PC-9 (cell line): ENCODE measurements around the gene GOLPH3L. TPM values are rescaled to one million over a fixed set of nuclear protein-coding genes. Genes with fewer than 3 reads are reported as not detected.
"Not testable (repeated sequence)": the region's sequence is repeated elsewhere in the genome, so short reads cannot be mapped to it uniquely, and the experiment has no call there.

Experiments used
- BruUV-seq: library from RNA; stranded (reverse); fragments of 400-500 nt; replicated peaks from 2 replicates; lab custom pipeline; 2021; lab: Mats Ljungman, UMichigan
- CTCF ChIA-PET: fragments of 300-600 bp; sonication (Branson Sonifier 250); formaldehyde crosslinking; loops from one replicate; lab custom pipeline; 2022; ENCODE audit warnings: antibody characterized with exemption; lab: Charles Lee
- POLR2A ChIA-PET: fragments of 300-600 bp; sonication (Branson Sonifier 250); formaldehyde crosslinking; loops from one replicate; lab custom pipeline; 2022; ENCODE audit warnings: antibody characterized with exemption; ENCODE audit not compliant: unreplicated experiment; lab: Charles Lee
- DNase-seq, 2 experiments: peaks; one replicate each; pipeline versions ENCODE4 v3.0.0 to v3.0.0-alpha.2; 2015 to 2022; ENCODE audit warnings: mixed read lengths in 1 of 2
- H2AFZ ChIP-seq: fragments of 200-600 bp; sonication (generic); 2 replicates; pipeline ENCODE4 v1.8.1; 2017; ENCODE audit warnings: antibody characterized with exemption
- H3F3A ChIP-seq: fragments of 200-600 bp; sonication (generic); 2 replicates; pipeline ENCODE4 v1.8.1; 2017; ENCODE audit warnings: antibody characterized with exemption, mild to moderate bottlenecking, low read depth; ENCODE audit not compliant: insufficient read depth
- H3K27ac ChIP-seq: fragments of 200-600 bp; sonication (generic); 2 replicates; pipeline ENCODE4 v1.6.1; 2016; ENCODE audit warnings: mixed run types
- H3K27me3 ChIP-seq: fragments of 200-600 bp; sonication (generic); 2 replicates; pipeline ENCODE4 v1.6.1; 2016; ENCODE audit warnings: low read depth, mixed run types; ENCODE audit not compliant: insufficient read depth
- H3K36me3 ChIP-seq: fragments of 200-600 bp; sonication (generic); 2 replicates; pipeline ENCODE4 v1.6.1; 2016; ENCODE audit warnings: low read depth, mixed run types
- H3K4me1 ChIP-seq: fragments of 200-600 bp; sonication (generic); replicated peaks from 2 replicates; pipeline ENCODE4 v1.6.1; 2016; ENCODE audit warnings: mixed run types; ENCODE audit not compliant: insufficient read depth
- H3K4me2 ChIP-seq: fragments of 200-600 bp; sonication (generic); 2 replicates; pipeline ENCODE4 v1.6.1; 2017; ENCODE audit warnings: mixed run types
- H3K4me3 ChIP-seq: fragments of 200-600 bp; sonication (generic); 2 replicates; pipeline ENCODE4 v1.6.1; 2016; ENCODE audit warnings: mixed run types
- H3K79me2 ChIP-seq: fragments of 200-600 bp; sonication (generic); 2 replicates; pipeline ENCODE4 v1.6.1; 2017; ENCODE audit warnings: low read depth, mixed run types
- H3K9me2 ChIP-seq: fragments of 200-600 bp; sonication (generic); 2 replicates; pipeline ENCODE4 v1.8.1; 2017; ENCODE audit warnings: mild to moderate bottlenecking; ENCODE audit not compliant: insufficient read depth
- H3K9me3 ChIP-seq: fragments of 200-600 bp; sonication (generic); 2 replicates; pipeline ENCODE4 v1.8.1; 2016; ENCODE audit warnings: low read depth; ENCODE audit not compliant: insufficient read depth
- H4K20me1 ChIP-seq: fragments of 200-600 bp; sonication (generic); 2 replicates; pipeline ENCODE4 v1.8.1; 2017; ENCODE audit not compliant: insufficient read depth
- CTCF ChIP-seq: fragments of 200-600 bp; sonication (generic); conservative IDR thresholded peaks from 2 replicates; pipeline ENCODE4 v1.6.1; 2017; ENCODE audit warnings: mixed run types, antibody characterized with exemption, mild to moderate bottlenecking, moderate library complexity
- EZH2 ChIP-seq: fragments of 200-600 bp; sonication (generic); IDR thresholded peaks from 2 replicates; pipeline ENCODE4 v1.8.0; 2017; ENCODE audit warnings: antibody characterized with exemption, low read depth
- intact Hi-C: fragments of 100-400 bp; cut with micrococcal nuclease; formaldehyde crosslinking; loops from one replicate; pipeline ENCODE4 v1.10.0; 2022; ENCODE audit not compliant: unreplicated experiment
- total RNA-seq: library from RNA; stranded (reverse); gene quantifications from 2 replicates; pipeline ENCODE4 v1.2.3, GENCODE V29; 2021

The GOLPH3L gene
- total RNA-seq, 1 experiment from 2014 or later, result 52.7 TPM

- H2AFZ ChIP-seq, result no peak overlapping the region
- no peaks in the 10 kb centered on the region for H3K79me2 ChIP-seq
- no peak overlapping the region for H3K4me2 ChIP-seq
- ChIA-PET POLR2A (interaction anchor here (0.6 kb wide), 1 partner anchor 99 kb away, joined by 4 read pairs; no protein-coding TSS in a partner anchor), CTCF (no interaction called here)
- no peaks in the 10 kb centered on the region for H3K9me3 ChIP-seq
- no peaks in the 10 kb centered on the region for H3K9me2 ChIP-seq
- no peak for DNase-seq
- peaks cover 36% of the 10 kb centered on the region for H3K36me3 ChIP-seq
- no peaks in the 10 kb centered on the region for H3K4me1 ChIP-seq
- TF ChIP-seq EZH2 (no peak), CTCF (no peak)
- intact Hi-C loops, result no loop called here
- BruUV-seq, result TSS peak; percentile 6
- H4K20me1 ChIP-seq, result no peaks in the 10 kb centered on the region
- peaks cover 12% of the 10 kb centered on the region; the same call in 1 of the 2 replicates for H3F3A ChIP-seq
- no peaks in the 10 kb centered on the region for H3K27me3 ChIP-seq
- H3K4me3 ChIP-seq, result no peak overlapping the region
- no peak overlapping the region for H3K27ac ChIP-seq
Measured at GRCh38 chr1:150661156-150661555, 35.8 kb downstream of the GOLPH3L start.

- H3K27ac ChIP-seq, result no peak overlapping the region
- H3F3A ChIP-seq, result peaks cover 12% of the 10 kb centered on the region; the same call in 1 of the 2 replicates
- peaks cover 39% of the 10 kb centered on the region for H3K36me3 ChIP-seq
- intact Hi-C loops, result no loop called here
- DNase-seq, result no peak
- no peak overlapping the region for H2AFZ ChIP-seq
- H3K4me3 ChIP-seq, result no peak overlapping the region
- TF ChIP-seq EZH2 (no peak), CTCF (no peak)
- H3K27me3 ChIP-seq, result no peaks in the 10 kb centered on the region
- no TSS peak for BruUV-seq
- H3K9me3 ChIP-seq, result no peaks in the 10 kb centered on the region
- ChIA-PET CTCF (no interaction called here), POLR2A (no interaction called here)
- H3K4me2 ChIP-seq, result no peak overlapping the region
- H3K79me2 ChIP-seq, result no peaks in the 10 kb centered on the region
- H4K20me1 ChIP-seq, result no peaks in the 10 kb centered on the region
- H3K4me1 ChIP-seq, result no peaks in the 10 kb centered on the region
- no peaks in the 10 kb centered on the region for H3K9me2 ChIP-seq
Measured at GRCh38 chr1:150660584-150660983, 36.4 kb downstream of the GOLPH3L start.

GRCh38 chr1:150657064-150657463 is 39.9 kb downstream of the GOLPH3L start:
- intact Hi-C loops, H3K27ac ChIP-seq, H3K79me2 ChIP-seq, H3K4me3 ChIP-seq, CTCF ChIA-PET, H3K9me3 ChIP-seq, POLR2A ChIA-PET, BruUV-seq, H3K27me3 ChIP-seq, H4K20me1 ChIP-seq, H3K4me2 ChIP-seq, DNase-seq, H2AFZ ChIP-seq, H3K4me1 ChIP-seq, H3K9me2 ChIP-seq: not testable (repeated sequence)
- 0 out of 2 replicates have a peak, but pooled peaks cover 13% of the 10 kb centered on the region for H3F3A ChIP-seq
- peaks cover 34% of the 10 kb centered on the region for H3K36me3 ChIP-seq

GRCh38 chr1:150654635-150655034 is 42.3 kb downstream of the GOLPH3L start:
- H3K4me3 ChIP-seq, H3K9me3 ChIP-seq, intact Hi-C loops, H3K4me2 ChIP-seq, BruUV-seq, CTCF ChIA-PET, DNase-seq, H3K27ac ChIP-seq, H3K79me2 ChIP-seq, H3K9me2 ChIP-seq, H3K27me3 ChIP-seq, H2AFZ ChIP-seq: not testable (repeated sequence)
- Histone ChIP-seq H3K4me1 (peaks cover 20% of the 10 kb centered on the region), H4K20me1 (peaks cover 11% of the 10 kb centered on the region; the same call in 1 of the 2 replicates), H3F3A (peaks cover 26% of the 10 kb centered on the region), H3K36me3 (peaks cover 21% of the 10 kb centered on the region)
- POLR2A ChIA-PET, result interaction anchor here (0.6 to 0.7 kb wide), 2 partner anchors 25 to 38 kb away, joined by 3 to 4 read pairs; partner anchors contain the start of gene ENSA
